K562 (cell line): ENCODE data around the gene ASMTL. TPM values are rescaled to one million over a fixed set of nuclear protein-coding genes. Genes with fewer than 3 reads are reported as not detected.

ENCODE experiments used
- ARID3A ChIP-seq: IDR thresholded peaks from 2 replicates; pipeline ENCODE4 v1.6.1; 2012; ENCODE audit warnings: low read depth, low read length, improper control_type of control experiment, borderline replicate concordance
- ATF1 ChIP-seq, 2 experiments: fragments of 450-650 bp in 1 of 2; IDR thresholded peaks; 2 replicates each; pipeline ENCODE4 v1.6.1; 2016; ENCODE audit warnings: missing compliant biosample characterization in 1 of 2, missing genetic modification characterization in 1 of 2
- E2F1 ChIP-seq: sonication (generic); formaldehyde crosslinking; IDR thresholded peaks from 2 replicates; pipeline ENCODE4 v1.8.1; 2023; ENCODE audit warnings: mild to moderate bottlenecking, missing genetic modification reagents, moderate library complexity
- ERF ChIP-seq: fragments of 450-650 bp; formaldehyde crosslinking; IDR thresholded peaks from 2 replicates; pipeline ENCODE4 v1.4.0; 2020; ENCODE audit warnings: mild to moderate bottlenecking, mixed read lengths
- ETS1 ChIP-seq: conservative IDR thresholded peaks from 2 replicates; pipeline ENCODE4 v1.6.1; 2011; ENCODE audit warnings: low read depth, mild to moderate bottlenecking, low read length; ENCODE audit not compliant: control insufficient read depth
- KLF16 ChIP-seq: IDR thresholded peaks from 2 replicates; pipeline ENCODE4 v1.6.1; 2016; ENCODE audit warnings: antibody characterized with exemption
- MECOM ChIP-seq: fragments of 250-450 bp; sonication (Bioruptor Pico); IDR thresholded peaks from 2 replicates; pipeline ENCODE4 v1.8.0; 2022; ENCODE audit warnings: inconsistent platforms
- MNT ChIP-seq, 2 experiments: fragments of 450-650 bp; conservative IDR thresholded peaks; 2 replicates each; pipeline ENCODE4 v1.6.1; 2017; ENCODE audit warnings: mild to moderate bottlenecking in 2 of 2, moderate library complexity in 2 of 2
- NKRF ChIP-seq: fragments of 450-650 bp; IDR thresholded peaks from 2 replicates; pipeline ENCODE4 v1.6.1; 2016; ENCODE audit warnings: borderline replicate concordance
- RFX1 ChIP-seq: fragments of 450-650 bp; IDR thresholded peaks from 2 replicates; pipeline ENCODE4 v1.6.1; 2016; ENCODE audit warnings: mild to moderate bottlenecking, moderate library complexity
- RHOXF2B ChIP-seq: fragments of 250-450 bp; sonication (Bioruptor Pico); conservative IDR thresholded peaks from 2 replicates; pipeline ENCODE4 v1.5.1; 2021
- SNIP1 ChIP-seq: fragments of 450-650 bp; IDR thresholded peaks from 2 replicates; pipeline ENCODE4 v1.7.1; 2017; ENCODE audit warnings: low read depth, mild to moderate bottlenecking
- TFAM ChIP-seq: fragments of 250-450 bp; sonication (Bioruptor Pico); conservative IDR thresholded peaks from 2 replicates; pipeline ENCODE4 v1.5.0; 2021; ENCODE audit warnings: mild to moderate bottlenecking, moderate library complexity
- TGIF2 ChIP-seq: sonication (generic); formaldehyde crosslinking; IDR thresholded peaks from 2 replicates; pipeline ENCODE4 v1.8.1; 2022; ENCODE audit warnings: mild to moderate bottlenecking, missing genetic modification reagents, moderate library complexity
- THRB ChIP-seq: fragments of 450-650 bp; formaldehyde crosslinking; conservative IDR thresholded peaks from 2 replicates; pipeline ENCODE4 v1.4.0; 2022; ENCODE audit warnings: mild to moderate bottlenecking, missing genetic modification characterization
- ZNF12 ChIP-seq: sonication (generic); formaldehyde crosslinking; IDR thresholded peaks from 2 replicates; pipeline ENCODE4 v1.4.0; 2020; ENCODE audit warnings: mild to moderate bottlenecking, missing genetic modification reagents
- ZNF165 ChIP-seq: fragments of 250-450 bp; sonication (Bioruptor Pico); IDR thresholded peaks from 2 replicates; pipeline ENCODE4 v1.4.0; 2020; ENCODE audit warnings: borderline replicate concordance
- ZNF23 ChIP-seq: fragments of 250-450 bp; sonication (Bioruptor Pico); IDR thresholded peaks from 2 replicates; pipeline ENCODE4 v1.4.0; 2020; ENCODE audit warnings: mild to moderate bottlenecking
- ZNF354B ChIP-seq: fragments of 250-450 bp; sonication (Bioruptor Pico); IDR thresholded peaks from 2 replicates; pipeline ENCODE4 v1.4.0; 2020
- ZNF408 ChIP-seq: fragments of 250-450 bp; sonication (Bioruptor Pico); IDR thresholded peaks from 2 replicates; pipeline ENCODE4 v1.4.0; 2020; ENCODE audit warnings: low read depth, mild to moderate bottlenecking, moderate library complexity
- polyA plus RNA-seq, 8 experiments: library from polyadenylated mRNA; depleted of rRNA in 4 of 8; stranded (reverse) in 5 of 8; unstranded in 3 of 8; fragments of >200 nt; fragmentation: Nextera tagmentation in 2 of 8; fragmentation: Illumina TruSeq in 1 of 8; extraction: Ambion mirVana in 2 of 8; extraction: Trizol in 1 of 8; gene quantifications; 2 replicates each; pipeline versions ENCODE4 v1.2.1 to v1.2.3, GENCODE V29; 2011 to 2014; ENCODE audit warnings: inconsistent platforms in 1 of 8, missing spikeins in 1 of 8
- total RNA-seq, 7 experiments: library from RNA; depleted of rRNA in 6 of 7; stranded (reverse); fragments of >200 nt in 6 of 7; fragmentation: Illumina TruSeq in 2 of 7; extraction: Trizol in 2 of 7; gene quantifications; 2 replicates each; pipeline versions ENCODE4 v1.2.1 to v1.2.3, GENCODE V29; 2011 to 2021; ENCODE audit warnings: low replicate concordance in 1 of 7

Gene ASMTL
- total and polyA plus RNA-seq, 9 of the 15 experiments (the other 6 are each of a cell fraction or from before 2014, with no cell fraction given): 0.56 to 20.6 (median 7.6) TPM

- no peak for TF ChIP-seq MECOM (CRISPR knock-in tag)
- no peak for TF ChIP-seq RFX1
- TF ChIP-seq ATF1 (CRISPR knock-in tag; IDR thresholded peaks at IDR 0.05): no peak
- TF ChIP-seq ATF1 (tag; IDR thresholded peaks at IDR 0.05): no peak; the same call in 1 of the 2 replicates
- no peak for TF ChIP-seq ZNF12 (CRISPR knock-in tag)
- TF ChIP-seq ZNF23 (CRISPR knock-in tag): no peak
- no peak for TF ChIP-seq TFAM (CRISPR knock-in tag)
- TF ChIP-seq MNT (conservative IDR thresholded peaks at IDR 0.05): no peak
- TF ChIP-seq SNIP1: no peak
- TF ChIP-seq ARID3A: 0 out of 2 replicates have a peak, but pooled peaks have one; percentile 53
- TF ChIP-seq NKRF: no peak
- TF ChIP-seq THRB (CRISPR knock-in tag): peak; percentile 75; the same call in 1 of the 2 replicates
- TF ChIP-seq ZNF408 (CRISPR knock-in tag): no peak
- peak; percentile 81 for TF ChIP-seq KLF16
- no peak for TF ChIP-seq ERF (CRISPR knock-in tag)
- TF ChIP-seq RHOXF2B: no peak
- TF ChIP-seq ZNF165 (CRISPR knock-in tag): no peak
- TF ChIP-seq TGIF2: no peak
- TF ChIP-seq ZNF354B (CRISPR knock-in tag): no peak
- TF ChIP-seq E2F1: no peak
- TF ChIP-seq ETS1: no peak
Measured at GRCh38 chrX:1477801-1478458, 25.2 kb upstream of the ASMTL start (continued).
